HFFc6 (cell line): ENCODE data around the gene MALSU1. TPM values are rescaled to one million over a fixed set of nuclear protein-coding genes. Genes with fewer than 3 reads are reported as not detected.

Experiments used
- DNase-seq: peaks from one replicate; pipeline ENCODE4 v3.0.0-alpha.2; 2018
- H3K27ac Mint-ChIP-seq: 2 replicates; pipeline ENCODE4 v1.8.0; 2020; ENCODE audit warnings: mild to moderate bottlenecking, mixed read lengths
- H3K27me3 Mint-ChIP-seq: 2 replicates; pipeline ENCODE4 v1.8.0; 2021; ENCODE audit warnings: mild to moderate bottlenecking, moderate library complexity, mixed read lengths; ENCODE audit not compliant: insufficient read depth
- H3K36me3 Mint-ChIP-seq: 2 replicates; pipeline ENCODE4 v1.8.0; 2021; ENCODE audit warnings: low read depth, mixed read lengths
- H3K4me1 Mint-ChIP-seq: 2 replicates; pipeline ENCODE4 v1.8.0; 2020; ENCODE audit warnings: low read depth, mixed read lengths
- H3K4me3 Mint-ChIP-seq: 2 replicates; pipeline ENCODE4 v1.8.0; 2020; ENCODE audit warnings: mild to moderate bottlenecking, moderate library complexity, mixed read lengths
- H3K9me3 Mint-ChIP-seq: 2 replicates; pipeline ENCODE4 v1.8.0; 2020; ENCODE audit warnings: mild to moderate bottlenecking, mixed read lengths
- total RNA-seq, 6 experiments: library from RNA; stranded (reverse); fragmentation: NEBNext Ultra II Directional; extraction: Animal tissue kit (Norgen Biotek cat#: 25700); gene quantifications; 2 replicates in 1 of 6; 3 replicates in 5 of 6; pipeline ENCODE4 v1.2.3, GENCODE V29; 2021
- TF ChIP-seq, protein P1 (sequence below): fragments of 200-600 bp; sonication (generic); IDR thresholded peaks from 2 replicates; pipeline ENCODE4 v1.5.0; 2021; ENCODE audit warnings: antibody characterized with exemption, mild to moderate bottlenecking

The MALSU1 gene
- total RNA-seq, 6 experiments from 2014 or later = 74.3 to 87.8 (median 79.6) TPM

GRCh38 chr7:23346316-23346715 lies 47.2 kb downstream of the MALSU1 start:
- no peak for DNase-seq
- Mint-ChIP-seq H3K9me3 (no peaks in the 10 kb centered on the region), H3K27ac (peak overlapping the region; percentile 98), H3K4me1 (peaks cover 82% of the 10 kb centered on the region), H3K4me3 (peak overlapping the region; percentile 69), H3K27me3 (peaks cover 2% of the 10 kb centered on the region; the same call in 1 of the 2 replicates), H3K36me3 (peaks cover 54% of the 10 kb centered on the region)
- TF ChIP-seq, protein P1, sequence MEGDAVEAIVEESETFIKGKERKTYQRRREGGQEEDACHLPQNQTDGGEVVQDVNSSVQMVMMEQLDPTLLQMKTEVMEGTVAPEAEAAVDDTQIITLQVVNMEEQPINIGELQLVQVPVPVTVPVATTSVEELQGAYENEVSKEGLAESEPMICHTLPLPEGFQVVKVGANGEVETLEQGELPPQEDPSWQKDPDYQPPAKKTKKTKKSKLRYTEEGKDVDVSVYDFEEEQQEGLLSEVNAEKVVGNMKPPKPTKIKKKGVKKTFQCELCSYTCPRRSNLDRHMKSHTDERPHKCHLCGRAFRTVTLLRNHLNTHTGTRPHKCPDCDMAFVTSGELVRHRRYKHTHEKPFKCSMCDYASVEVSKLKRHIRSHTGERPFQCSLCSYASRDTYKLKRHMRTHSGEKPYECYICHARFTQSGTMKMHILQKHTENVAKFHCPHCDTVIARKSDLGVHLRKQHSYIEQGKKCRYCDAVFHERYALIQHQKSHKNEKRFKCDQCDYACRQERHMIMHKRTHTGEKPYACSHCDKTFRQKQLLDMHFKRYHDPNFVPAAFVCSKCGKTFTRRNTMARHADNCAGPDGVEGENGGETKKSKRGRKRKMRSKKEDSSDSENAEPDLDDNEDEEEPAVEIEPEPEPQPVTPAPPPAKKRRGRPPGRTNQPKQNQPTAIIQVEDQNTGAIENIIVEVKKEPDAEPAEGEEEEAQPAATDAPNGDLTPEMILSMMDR = no peak

- peak overlapping the region; percentile 88 for H3K4me3 Mint-ChIP-seq
- DNase-seq = no peak
- H3K36me3 Mint-ChIP-seq = peaks cover 54% of the 10 kb centered on the region
- H3K27ac Mint-ChIP-seq = peak overlapping the region; percentile 98
- TF ChIP-seq, protein P1 = no peak
- peaks cover 2% of the 10 kb centered on the region; the same call in 1 of the 2 replicates for H3K27me3 Mint-ChIP-seq
- H3K9me3 Mint-ChIP-seq = no peaks in the 10 kb centered on the region
- peaks cover 86% of the 10 kb centered on the region for H3K4me1 Mint-ChIP-seq
These were observed 48.0 kb downstream of the MALSU1 start for GRCh38 chr7:23347033-23347681.

- Mint-ChIP-seq H3K27ac (peak overlapping the region; percentile 98), H3K27me3 (peaks cover 2% of the 10 kb centered on the region; the same call in 1 of the 2 replicates), H3K9me3 (no peaks in the 10 kb centered on the region), H3K36me3 (peaks cover 48% of the 10 kb centered on the region), H3K4me1 (peaks cover 80% of the 10 kb centered on the region), H3K4me3 (peak overlapping the region; percentile 88)
- TF ChIP-seq, protein P1 = no peak
- DNase-seq = peak; percentile 88
These were observed 48.6 kb downstream of the MALSU1 start for GRCh38 chr7:23347682-23348180.

GRCh38 chr7:23349484-23350157 lies 50.5 kb downstream of the MALSU1 start:
- peaks cover 2% of the 10 kb centered on the region; the same call in 1 of the 2 replicates for H3K27me3 Mint-ChIP-seq
- H3K4me1 Mint-ChIP-seq = peaks cover 80% of the 10 kb centered on the region
- DNase-seq = peak; percentile 88
- H3K36me3 Mint-ChIP-seq = peaks cover 54% of the 10 kb centered on the region
- no peaks in the 10 kb centered on the region for H3K9me3 Mint-ChIP-seq
- H3K4me3 Mint-ChIP-seq = peak overlapping the region; percentile 88
- H3K27ac Mint-ChIP-seq = peak overlapping the region; percentile 98
- TF ChIP-seq, protein P1 = no peak

DNA sequence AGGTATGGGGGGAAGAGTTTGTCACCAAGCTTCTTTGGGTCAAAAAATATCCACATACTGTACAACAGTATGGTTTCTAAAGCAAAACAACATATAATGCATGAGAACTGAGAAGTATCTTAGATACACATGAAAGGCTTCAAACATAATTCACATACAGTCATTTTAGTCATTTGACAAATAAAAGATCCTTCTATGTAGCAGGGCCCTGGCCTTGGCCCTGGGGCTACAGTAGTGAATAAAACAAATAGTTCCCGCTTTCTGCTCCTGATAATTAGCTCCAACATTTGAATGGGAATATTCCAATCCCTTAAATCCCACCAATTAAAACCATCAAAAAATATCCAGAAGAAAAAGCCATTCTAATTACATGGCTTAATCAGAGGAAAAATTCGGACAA lies 51.3 kb downstream of the MALSU1 start:
- DNase-seq = no peak
- TF ChIP-seq, protein P1 = no peak
- Mint-ChIP-seq H3K4me3 (peak overlapping the region; percentile 7; the same call in 1 of the 2 replicates), H3K9me3 (no peaks in the 10 kb centered on the region), H3K27ac (peak overlapping the region; percentile 98), H3K4me1 (peaks cover 73% of the 10 kb centered on the region), H3K36me3 (peaks cover 49% of the 10 kb centered on the region), H3K27me3 (peaks cover 2% of the 10 kb centered on the region; the same call in 1 of the 2 replicates)
